GM12872 (cell line): ENCODE measurements around the gene B9D2.

Experiments used
- TF ChIP-seq, protein P1 (sequence below): IDR thresholded peaks from 3 replicates; pipeline ENCODE4 v1.5.1; 2011; ENCODE audit warnings: low read depth, mild to moderate bottlenecking, low read length, moderate library complexity; ENCODE audit not compliant: insufficient read depth

Gene B9D2

DNA sequence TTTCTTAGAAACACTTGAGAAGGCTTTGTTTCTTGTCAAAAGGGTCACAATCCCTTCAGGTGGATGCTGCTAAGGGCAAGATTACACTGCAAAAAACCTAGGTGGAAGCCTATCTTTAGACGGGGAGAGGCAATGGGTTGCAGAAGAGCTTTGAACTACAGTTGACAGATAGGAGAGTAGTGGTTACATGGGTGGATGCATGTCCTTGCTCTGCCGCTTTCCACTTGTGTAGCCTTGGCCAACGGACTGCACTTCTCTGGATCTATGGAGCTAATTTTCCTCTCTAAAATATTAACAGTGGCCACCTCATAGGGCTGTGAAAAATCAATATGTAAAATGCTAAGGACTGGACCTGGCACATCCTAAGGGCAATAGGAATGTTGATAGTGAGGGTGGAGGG lies 34.6 kb upstream of the B9D2 start:
- TF ChIP-seq, protein P1, sequence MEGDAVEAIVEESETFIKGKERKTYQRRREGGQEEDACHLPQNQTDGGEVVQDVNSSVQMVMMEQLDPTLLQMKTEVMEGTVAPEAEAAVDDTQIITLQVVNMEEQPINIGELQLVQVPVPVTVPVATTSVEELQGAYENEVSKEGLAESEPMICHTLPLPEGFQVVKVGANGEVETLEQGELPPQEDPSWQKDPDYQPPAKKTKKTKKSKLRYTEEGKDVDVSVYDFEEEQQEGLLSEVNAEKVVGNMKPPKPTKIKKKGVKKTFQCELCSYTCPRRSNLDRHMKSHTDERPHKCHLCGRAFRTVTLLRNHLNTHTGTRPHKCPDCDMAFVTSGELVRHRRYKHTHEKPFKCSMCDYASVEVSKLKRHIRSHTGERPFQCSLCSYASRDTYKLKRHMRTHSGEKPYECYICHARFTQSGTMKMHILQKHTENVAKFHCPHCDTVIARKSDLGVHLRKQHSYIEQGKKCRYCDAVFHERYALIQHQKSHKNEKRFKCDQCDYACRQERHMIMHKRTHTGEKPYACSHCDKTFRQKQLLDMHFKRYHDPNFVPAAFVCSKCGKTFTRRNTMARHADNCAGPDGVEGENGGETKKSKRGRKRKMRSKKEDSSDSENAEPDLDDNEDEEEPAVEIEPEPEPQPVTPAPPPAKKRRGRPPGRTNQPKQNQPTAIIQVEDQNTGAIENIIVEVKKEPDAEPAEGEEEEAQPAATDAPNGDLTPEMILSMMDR = no peak

DNA sequence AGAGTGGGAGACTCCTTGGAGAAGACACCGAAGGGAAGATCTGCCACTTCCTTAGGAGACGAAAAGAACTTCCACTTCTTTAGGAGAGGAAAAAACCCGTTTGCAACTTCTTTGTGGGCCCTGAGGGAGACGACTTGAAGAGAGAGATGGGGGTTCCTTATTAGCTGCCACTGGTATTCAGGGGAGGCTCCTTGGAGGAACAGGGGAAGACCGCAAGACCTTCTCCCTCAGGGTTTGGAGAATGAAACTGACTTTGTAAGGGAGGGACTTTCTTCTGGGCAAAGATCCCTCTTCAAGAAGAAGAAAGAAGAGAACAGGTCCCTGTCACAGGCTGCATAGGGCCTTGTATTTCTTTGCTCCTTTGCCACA lies 34.1 kb upstream of the B9D2 start:
- TF ChIP-seq, protein P1 = no peak

DNA sequence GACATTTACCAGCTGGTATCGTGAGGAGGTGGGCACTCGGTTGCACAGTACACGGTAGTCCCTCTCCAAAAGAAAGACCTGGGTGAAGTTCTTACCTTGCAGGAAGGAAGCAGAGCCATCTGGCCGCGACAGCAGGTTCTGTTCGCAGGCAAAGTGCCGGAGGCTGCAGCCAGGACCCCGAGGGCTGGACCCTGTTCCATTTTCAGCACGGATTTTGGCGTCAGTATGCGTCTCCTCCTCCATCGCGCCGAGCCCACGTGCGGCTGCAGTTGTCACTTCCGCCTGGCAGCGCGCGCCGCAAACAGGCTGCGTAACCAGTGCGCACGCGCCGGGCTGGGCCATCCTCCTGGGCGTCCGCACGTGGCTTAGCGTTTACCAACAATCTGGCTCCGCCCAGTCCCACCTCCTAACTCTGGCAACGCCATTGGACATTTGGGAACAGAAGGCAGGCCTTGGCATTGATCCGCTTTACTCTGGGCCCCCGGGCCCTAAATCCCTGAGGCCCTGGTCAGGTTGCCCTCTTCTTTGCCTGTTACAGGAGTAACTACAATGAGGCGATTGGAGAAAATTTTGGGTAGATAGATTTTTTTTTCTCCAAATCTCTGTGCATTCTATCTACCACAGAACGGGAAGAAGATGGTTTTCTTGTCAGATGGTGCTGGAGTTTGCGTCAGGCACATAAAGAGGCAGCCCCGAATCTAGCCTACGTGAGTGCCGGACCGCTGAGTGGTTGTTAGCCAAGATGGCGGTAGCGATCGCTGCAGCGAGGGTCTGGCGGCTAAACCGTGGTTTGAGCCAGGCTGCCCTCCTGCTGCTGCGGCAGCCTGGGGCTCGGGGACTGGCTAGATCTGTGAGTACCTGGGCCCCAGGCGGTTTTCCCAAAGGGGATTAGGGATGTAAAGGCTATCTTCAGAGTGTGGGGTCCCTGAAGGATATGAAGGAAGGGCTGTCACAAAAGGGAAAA lies 33.4 kb upstream of the B9D2 start, which contains the start of the genes BCKDHA and EXOSC5:
BCKDHA (plus strand) TSS at position 733 of the 964 bp plus-strand sequence; CDS start at position 743, 10 bp downstream.
EXOSC5 (minus strand) TSS at position 274 of the 964 bp plus-strand sequence; CDS start at position 243, 31 bp downstream.
- TF ChIP-seq, protein P1 = no peak

DNA sequence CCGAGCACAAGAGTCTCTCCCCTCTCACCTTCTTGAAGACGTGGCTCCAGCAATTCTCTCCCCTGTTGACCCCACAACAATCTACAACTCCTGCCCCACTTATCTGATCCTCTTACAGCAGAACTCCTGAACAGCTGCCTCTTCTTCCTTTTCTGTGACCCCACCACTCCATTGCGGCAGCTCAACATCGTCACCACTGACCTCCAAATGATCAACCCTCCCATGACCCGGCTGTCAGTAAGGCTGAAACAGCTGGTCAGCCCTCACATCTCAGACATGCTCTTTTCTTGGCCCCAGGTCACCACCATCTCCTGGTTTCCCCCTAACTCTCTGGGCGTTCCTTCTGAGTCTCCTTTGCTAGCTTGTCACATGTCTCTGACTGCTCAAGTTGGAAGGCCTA lies 31.4 kb upstream of the B9D2 start:
- TF ChIP-seq, protein P1 = no peak

DNA sequence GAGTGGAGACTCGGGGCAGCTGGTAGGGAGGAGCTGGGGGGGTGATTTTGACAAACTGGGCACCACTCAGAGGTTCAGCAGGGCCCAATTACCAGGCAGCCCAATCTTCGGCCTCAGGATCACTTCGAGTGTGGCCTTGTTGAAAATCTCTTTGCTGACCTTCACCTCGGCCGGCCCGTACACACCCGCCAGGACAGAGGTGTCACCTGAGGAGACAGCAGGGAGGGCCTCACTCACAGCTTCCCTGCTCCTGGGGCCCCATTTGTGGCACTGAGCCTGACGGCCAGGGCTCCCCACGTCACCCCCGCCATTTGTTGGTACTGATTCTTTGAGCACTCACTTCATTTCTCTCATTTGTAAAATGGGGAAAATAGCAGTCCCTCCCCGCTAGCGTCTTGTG lies 28.8 kb upstream of the B9D2 start:
- TF ChIP-seq, protein P1 = no peak

DNA sequence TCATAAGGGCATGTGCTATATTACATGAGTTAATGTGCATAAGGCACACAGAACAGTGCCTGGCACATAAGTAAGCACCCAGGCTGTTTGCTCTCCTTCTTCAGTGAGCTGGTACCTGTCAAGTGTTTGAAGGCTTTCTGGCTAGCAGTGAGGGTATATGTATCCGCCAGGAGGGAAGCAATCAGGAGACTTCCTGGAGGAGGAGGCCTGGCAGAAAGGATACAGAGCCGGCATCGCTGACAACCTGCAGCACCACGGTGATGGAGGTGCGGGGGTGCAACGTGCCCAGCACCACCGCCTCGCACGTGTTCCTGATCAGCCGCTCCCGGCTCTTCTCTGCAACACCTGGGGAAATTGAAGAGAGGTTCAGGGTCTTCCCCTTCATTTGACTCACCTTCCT lies 27.7 kb upstream of the B9D2 start:
- TF ChIP-seq, protein P1 = no peak

DNA sequence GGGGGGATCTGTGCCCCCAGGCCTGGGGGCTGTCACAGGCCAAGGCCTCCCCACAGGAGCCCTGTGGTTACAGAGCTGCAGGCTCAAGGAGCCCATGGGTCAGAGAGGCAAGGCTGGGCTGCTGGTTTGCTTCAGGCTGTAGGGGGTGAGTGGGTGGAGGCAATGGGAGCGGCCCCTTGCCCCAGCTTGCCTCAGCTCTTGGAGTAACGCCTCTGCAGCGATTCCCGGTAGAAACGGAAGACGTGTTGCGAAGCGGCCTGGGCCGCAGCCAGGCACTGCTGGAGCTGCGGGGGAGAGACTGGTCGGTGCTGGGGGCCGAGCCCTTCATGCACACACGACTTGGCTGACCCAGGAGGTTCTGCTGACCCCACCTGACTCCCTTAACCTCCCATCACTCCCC lies 22.5 kb upstream of the B9D2 start:
- TF ChIP-seq, protein P1 = no peak
